UCSD-AML1 (cell line): ENCODE results near the gene PRKCA.

ENCODE experiments used
- DNase-seq: peaks from one replicate; lab custom pipeline; 2025; ENCODE audit not compliant: unreplicated experiment; lab: John Stamatoyannopoulos, UW

The PRKCA gene

GRCh38 chr17:66671156-66671555 lies 368.7 kb downstream of the PRKCA start:
- DNase-seq, result no peak

GRCh38 chr17:66673668-66674276 lies 371.4 kb downstream of the PRKCA start:
- DNase-seq, result no peak

GRCh38 chr17:66675273-66675990 lies 373.0 kb downstream of the PRKCA start:
- no peak for DNase-seq

- DNase-seq, result no peak
Measured at GRCh38 chr17:66675991-66676371, 373.6 kb downstream of the PRKCA start.

- no peak for DNase-seq
Measured at GRCh38 chr17:66676421-66676820, 374.0 kb downstream of the PRKCA start.

GRCh38 chr17:66677201-66677981 lies 375.0 kb downstream of the PRKCA start:
- no peak for DNase-seq

- DNase-seq, result no peak
Measured at GRCh38 chr17:66678061-66678460, 375.6 kb downstream of the PRKCA start.

GRCh38 chr17:66678827-66679226 lies 376.4 kb downstream of the PRKCA start:
- no peak for DNase-seq

GRCh38 chr17:66679631-66680517 lies 377.5 kb downstream of the PRKCA start:
- DNase-seq, result no peak

- no peak for DNase-seq
Measured at GRCh38 chr17:66682283-66682682, 379.9 kb downstream of the PRKCA start.

- DNase-seq, result no peak
Measured at GRCh38 chr17:66684261-66684660, 381.8 kb downstream of the PRKCA start.

GRCh38 chr17:66684731-66685130 lies 382.3 kb downstream of the PRKCA start:
- no peak for DNase-seq

- no peak for DNase-seq
Measured at GRCh38 chr17:66686601-66687000, 384.2 kb downstream of the PRKCA start.

- no peak for DNase-seq
Measured at GRCh38 chr17:66687570-66688284, 385.3 kb downstream of the PRKCA start.

- DNase-seq, result no peak
Measured at GRCh38 chr17:66689221-66689620, 386.8 kb downstream of the PRKCA start.

- DNase-seq, result no peak
Measured at GRCh38 chr17:66690166-66690565, 387.8 kb downstream of the PRKCA start.

GRCh38 chr17:66691644-66692420 lies 389.4 kb downstream of the PRKCA start:
- DNase-seq, result no peak

- DNase-seq, result no peak
Measured at GRCh38 chr17:66692421-66692690, 389.9 kb downstream of the PRKCA start.

- no peak for DNase-seq
Measured at GRCh38 chr17:66695098-66695497, 392.7 kb downstream of the PRKCA start.

GRCh38 chr17:66698270-66698669 lies 395.9 kb downstream of the PRKCA start:
- no peak for DNase-seq
